GM18505 (cell line): ENCODE measurements around the gene SLC28A2.

Source experiments
- ATAC-seq: cut with Tn5 transposase; IDR thresholded peaks from one replicate; pipeline ENCODE4 v1.9.1; 2021; ENCODE audit not compliant: unreplicated experiment
- POLR2A ChIP-seq: IDR thresholded peaks from 4 replicates; pipeline ENCODE4 v1.6.1; 2011; ENCODE audit warnings: borderline replicate concordance; ENCODE audit not compliant: insufficient read depth, insufficient read length; ENCODE audit errors: extremely low read depth

The SLC28A2 gene

DNA sequence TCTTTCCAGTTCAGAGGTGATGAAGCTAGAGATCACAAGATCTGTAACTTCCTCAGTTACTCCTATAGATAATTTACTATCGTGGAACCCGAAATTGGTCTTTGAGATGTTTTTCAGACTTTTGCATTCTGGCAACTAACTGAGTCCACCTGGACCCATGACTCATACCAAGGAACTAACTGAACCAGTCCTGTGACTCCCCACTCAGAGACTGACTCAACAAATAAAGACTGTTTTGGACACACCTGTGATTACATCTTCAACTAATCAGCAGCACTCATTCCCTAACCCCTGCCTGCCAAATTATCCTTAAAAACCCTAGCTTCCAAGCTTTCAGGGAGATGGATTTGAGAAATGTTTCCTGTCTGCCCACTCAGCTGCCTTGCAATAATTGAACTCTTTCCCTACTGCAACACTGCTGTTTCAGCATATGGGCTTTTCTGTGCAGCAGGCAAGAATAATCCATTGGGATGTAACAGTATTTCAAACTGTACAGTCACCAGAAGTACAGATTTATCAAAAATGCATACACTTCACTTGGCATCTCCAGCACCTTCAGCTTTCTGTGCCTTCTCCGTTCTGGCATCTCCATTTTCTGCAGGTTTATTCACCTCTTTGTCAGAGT is 68.7 kb downstream of the SLC28A2 start:
- TF ChIP-seq POLR2A: no peak
- no peak for ATAC-seq

DNA sequence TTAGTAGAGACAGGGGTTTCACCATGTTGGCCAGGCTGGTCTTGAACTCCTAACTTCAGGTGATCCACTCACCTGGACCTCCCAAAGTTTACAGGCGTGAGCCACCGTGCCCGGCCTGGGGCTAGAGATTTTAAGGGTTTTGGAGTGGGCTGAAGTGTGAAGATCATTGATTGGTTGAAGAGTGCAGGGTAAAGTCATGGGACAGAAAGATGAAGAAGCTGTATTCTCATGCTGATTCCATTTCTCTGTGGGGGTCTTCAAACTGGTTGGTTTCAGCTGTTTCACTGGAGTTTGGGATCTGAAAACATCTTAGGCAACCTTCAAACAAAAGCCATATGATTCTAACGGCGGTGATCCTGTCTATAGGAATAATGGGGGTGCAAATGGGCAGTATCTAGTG is 74.2 kb downstream of the SLC28A2 start:
- no peak for TF ChIP-seq POLR2A
- ATAC-seq: no peak

DNA sequence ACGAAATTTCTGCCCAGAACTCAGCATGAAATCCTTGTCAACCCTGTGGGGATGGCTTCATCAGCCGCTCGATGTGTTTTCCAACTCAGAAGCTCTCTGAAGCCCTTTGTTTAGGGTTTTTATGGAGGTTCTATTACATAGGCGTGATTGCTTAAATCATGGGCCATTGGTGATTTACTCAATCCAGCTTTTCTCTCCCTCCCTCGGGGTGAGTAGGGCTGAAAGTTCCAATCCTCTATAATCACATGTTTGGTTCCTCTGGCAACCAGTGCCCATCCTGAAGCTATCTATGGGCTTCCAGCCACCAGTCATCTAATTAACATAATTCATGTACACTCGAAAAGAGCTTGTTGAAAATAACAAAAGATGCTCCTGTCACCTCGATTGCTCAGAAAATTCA is 74.7 kb downstream of the SLC28A2 start:
- TF ChIP-seq POLR2A: no peak
- no peak for ATAC-seq
